Lower leg skin (tissue), 4 donors: ENCODE results near the gene BPIFB6. TPM values are rescaled to one million over a fixed set of nuclear protein-coding genes. Genes with fewer than 3 reads are reported as not detected.

ENCODE experiments used
- DNase-seq, 2 donors: peaks; one replicate each; pipeline ENCODE4 v3.0.0-alpha.2; 2019; ENCODE audit warnings: low spot score in 2 of 2
- H3K4me3 ChIP-seq: fragments of 200-600 bp; sonication (generic); 2 replicates; pipeline ENCODE4 v1.5.1; 2017; ENCODE audit warnings: mild to moderate bottlenecking, low read depth; ENCODE audit not compliant: poor library complexity, severe bottlenecking
- CTCF ChIP-seq, 3 donors: fragments of 450-650 bp; IDR thresholded peaks; one replicate each; pipeline ENCODE4 v1.5.1; 2016; ENCODE audit warnings: antibody characterized with exemption in 3 of 3, mild to moderate bottlenecking in 3 of 3, moderate library complexity in 2 of 3
- POLR2A ChIP-seq, 2 donors: fragments of 450-650 bp; IDR thresholded peaks; one replicate each; pipeline ENCODE4 v1.6.1; 2016 to 2017; ENCODE audit warnings: antibody characterized with exemption in 2 of 2, mild to moderate bottlenecking in 1 of 2, moderate library complexity in 1 of 2
- WGBS, 2 donors: methylation state at CpG; one replicate each; pipeline ENCODE4 v1.1.5; 2018; 5-methylcytosine and 5-hydroxymethylcytosine counted together
- intact Hi-C: fragments of 100-400 bp; cut with DNase I; formaldehyde crosslinking; loops from one replicate; pipeline ENCODE4 v1.15.0; 2023; ENCODE audit warnings: low total_unique reads
- total RNA-seq, 4 donors: library from RNA; depleted of rRNA; stranded (reverse); fragments of >200 nt; gene quantifications; one replicate each; pipeline ENCODE4 v1.1.0, GENCODE V29; 2016

The BPIFB6 gene
- total RNA-seq, 4 donors from 2014 or later = not detected

- no peak for TF ChIP-seq POLR2A (IDR thresholded peaks at IDR 0.05)
- no peak for DNase-seq
- WGBS, 2 donors = 40 to 55% methylated on average over 4 of the region's 4 CpGs
Observed at GRCh38 chr20:33005132-33005566, 26.3 kb upstream of the BPIFB6 start.

GRCh38 chr20:33005908-33006775, 25.3 kb upstream of the BPIFB6 start:
- H3K4me3 ChIP-seq = no peak overlapping the region
- DNase-seq = no peak
- 80% methylated on average over 8 of the region's 8 CpGs for WGBS, 2 donors
- TF ChIP-seq CTCF (IDR thresholded peaks at IDR 0.05) = no peak
- no peak for TF ChIP-seq POLR2A (IDR thresholded peaks at IDR 0.05)
- intact Hi-C loops = no loop called here

More at GRCh38 chr20:33005132-33005566, 26.3 kb upstream of the BPIFB6 start:
- no peak overlapping the region for H3K4me3 ChIP-seq
- intact Hi-C loops = no loop called here

- no peak overlapping the region for H3K4me3 ChIP-seq
- 69 to 70% methylated on average over 8 of the region's 8 CpGs for WGBS, 2 donors
- TF ChIP-seq CTCF (IDR thresholded peaks at IDR 0.05) (no peak), POLR2A (IDR thresholded peaks at IDR 0.05) (no peak)
- intact Hi-C loops = no loop called here
- DNase-seq = no peak
Observed at GRCh38 chr20:33006776-33007375, 24.6 kb upstream of the BPIFB6 start.

- WGBS, 2 donors = 83 to 86% methylated on average over 10 to 11 of the region's 11 CpGs
- TF ChIP-seq CTCF (IDR thresholded peaks at IDR 0.05) (no peak), POLR2A (IDR thresholded peaks at IDR 0.05) (no peak)
- intact Hi-C loops = no loop called here
- no peak for DNase-seq
- no peak within 1 kb of the TSS for H3K4me3 ChIP-seq
Observed at GRCh38 chr20:33007376-33008335, 23.8 kb upstream of the BPIFB6 start, which contains the start of gene BPIFB2. TSS of gene BPIFB2 (plus strand) at chr20:33007704. CDS start at chr20:33008575, 871 bp downstream.

GRCh38 chr20:33008336-33009213, 22.9 kb upstream of the BPIFB6 start:
- no peak overlapping the region for H3K4me3 ChIP-seq
- no peak for DNase-seq
- TF ChIP-seq POLR2A (IDR thresholded peaks at IDR 0.05) (no peak), CTCF (IDR thresholded peaks at IDR 0.05) (no peak)
- intact Hi-C loops = no loop called here
- WGBS, 2 donors = 83 to 86% methylated on average over 23 of the region's 23 CpGs
